Left renal cortex interstitium (tissue), 4 donors: ENCODE data around the gene EMC8. TPM values are rescaled to one million over a fixed set of nuclear protein-coding genes. Genes with fewer than 3 reads are reported as not detected.

ENCODE experiments used
- DNase-seq, 4 donors: peaks; one replicate each; pipeline ENCODE4 v3.0.0-alpha.2; 2013; ENCODE audit warnings: low read depth in 4 of 4, low spot score in 2 of 4, missing footprints in 1 of 4
- polyA plus RNA-seq, 4 donors: library from polyadenylated mRNA; unstranded; fragments of 120-200 nt; gene quantifications; one replicate each; pipeline ENCODE4 v1.2.1, GENCODE V29; 2013; ENCODE audit not compliant: insufficient read length in 4 of 4

EMC8 gene
- polyA plus RNA-seq, 4 donors: 25.4 to 36.6 (median 33.7) TPM

DNA sequence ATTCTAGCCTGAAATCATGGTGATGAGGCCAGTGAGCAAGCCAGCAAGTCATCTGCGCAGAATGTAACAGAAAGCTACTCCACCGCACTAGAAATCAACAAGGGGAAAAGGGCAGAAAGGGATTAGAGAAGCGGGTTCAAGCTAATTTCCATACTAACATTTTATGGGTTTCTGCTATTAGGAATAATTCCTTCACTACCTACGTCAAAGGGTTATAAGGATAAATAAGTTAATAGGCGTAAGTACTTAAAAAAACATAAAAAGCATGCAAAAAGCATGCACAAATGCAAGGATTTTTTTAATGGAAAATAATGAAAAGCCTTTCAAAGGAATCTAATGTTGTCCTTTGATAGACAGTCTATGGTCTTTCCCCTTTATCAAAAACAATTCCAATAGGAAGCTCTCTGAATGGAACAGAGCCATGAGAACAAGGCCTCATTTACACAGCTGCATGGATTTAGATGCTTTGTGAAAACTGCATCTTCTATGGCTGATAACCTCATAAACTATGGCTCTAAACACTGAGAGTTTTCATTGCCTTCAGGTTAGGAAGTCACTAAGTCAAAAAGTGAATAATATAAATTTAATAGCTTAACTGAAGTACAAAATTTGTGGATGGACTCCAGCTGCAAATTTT, 5.6 kb downstream of the EMC8 start:
- no peak for DNase-seq

DNA sequence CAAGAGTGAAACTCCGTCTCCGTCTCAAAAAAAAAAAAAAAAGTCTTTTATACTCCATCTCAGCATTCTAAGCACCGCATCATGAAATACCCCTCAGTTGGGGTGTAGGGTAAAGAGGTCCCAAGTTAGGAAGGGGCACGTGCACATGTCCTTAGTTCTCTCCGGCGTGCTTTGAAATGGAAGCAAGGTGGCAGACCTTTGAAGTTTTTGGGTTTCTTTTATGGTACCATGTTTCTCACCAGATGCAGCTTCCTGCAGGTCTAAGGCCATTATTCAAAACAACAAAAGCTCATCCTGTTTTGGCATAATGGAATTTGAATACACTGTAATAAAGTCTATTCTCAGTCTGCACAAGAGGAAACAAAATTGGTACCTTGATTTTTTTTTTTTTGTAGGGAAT, 9.6 kb downstream of the EMC8 start:
- no peak for DNase-seq

DNA sequence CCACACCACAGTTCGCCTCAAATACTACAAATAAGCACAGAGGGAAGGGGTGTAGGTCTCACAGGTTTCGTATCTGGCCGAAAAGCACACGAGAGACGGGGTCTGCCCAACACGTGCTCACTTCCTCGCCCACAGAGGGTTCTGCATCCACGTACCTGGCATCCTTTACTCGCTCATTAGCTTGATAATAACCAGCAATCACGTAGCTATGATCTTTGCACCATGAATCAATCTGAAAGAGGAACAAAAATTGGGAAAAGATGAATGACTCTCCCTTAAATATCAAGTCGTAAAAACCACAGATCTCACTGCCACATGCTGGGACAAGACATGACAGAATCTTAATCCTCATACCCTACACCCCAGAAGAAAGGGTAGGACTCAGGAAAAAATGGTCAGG, 10.5 kb downstream of the EMC8 start:
- DNase-seq: no peak

DNA sequence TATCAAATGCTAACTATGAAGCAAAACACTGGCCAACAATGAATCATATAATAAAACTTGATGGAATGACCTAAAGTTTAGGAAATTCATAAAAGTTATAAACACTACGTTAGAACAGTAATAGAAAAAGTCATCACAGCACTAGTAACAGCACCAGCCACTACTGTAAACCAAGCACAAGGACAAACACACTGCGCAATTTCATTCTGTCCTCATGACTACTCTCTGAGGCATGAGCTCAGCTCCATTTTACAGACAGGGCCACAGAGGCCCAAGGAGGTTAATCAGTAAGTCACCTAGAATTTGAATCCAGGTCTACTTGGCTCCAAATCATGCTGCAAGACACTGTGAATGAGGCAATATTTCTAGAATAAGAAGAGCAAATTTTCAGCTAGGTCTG, 13.4 kb downstream of the EMC8 start:
- DNase-seq: no peak

DNA sequence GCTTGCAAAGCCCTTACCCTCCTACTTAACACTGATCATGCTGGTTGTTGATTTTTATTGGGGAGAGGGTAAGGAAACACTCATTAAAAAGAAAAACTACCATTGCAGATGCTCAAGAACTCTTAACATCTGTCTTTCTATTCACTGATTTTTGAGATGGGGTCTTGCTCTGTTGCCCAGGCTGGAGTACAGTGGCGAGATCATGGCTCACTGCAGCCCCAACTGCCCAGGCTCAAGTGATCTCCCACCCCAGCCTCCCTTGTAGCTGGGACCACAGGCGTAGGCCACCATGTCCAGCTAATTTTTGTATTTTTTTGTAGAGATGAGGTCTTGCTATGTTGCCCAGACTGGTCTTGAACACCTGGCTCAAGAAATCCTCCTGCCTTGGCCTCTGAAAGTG, 14.5 kb downstream of the EMC8 start:
- DNase-seq: no peak

DNA sequence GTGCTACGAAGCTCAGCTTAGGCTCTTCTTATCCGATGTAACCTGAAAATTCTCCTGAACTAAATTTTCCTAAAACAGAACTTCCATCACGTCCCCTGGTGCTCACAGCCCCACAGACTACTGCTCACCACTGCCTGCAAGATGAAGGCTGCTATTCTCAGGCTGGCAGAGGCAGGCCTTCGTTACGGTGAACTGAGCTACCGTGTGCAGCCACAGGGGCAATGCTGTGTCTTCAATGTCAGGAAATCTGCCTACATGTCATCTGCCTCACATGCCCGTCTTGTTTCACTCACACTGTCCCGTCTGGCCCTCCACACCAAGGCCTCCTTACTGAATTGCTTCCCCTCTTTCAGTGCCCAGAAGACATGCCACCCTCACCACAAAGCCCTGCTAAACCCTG, 15.9 kb downstream of the EMC8 start:
- DNase-seq: no peak

DNA sequence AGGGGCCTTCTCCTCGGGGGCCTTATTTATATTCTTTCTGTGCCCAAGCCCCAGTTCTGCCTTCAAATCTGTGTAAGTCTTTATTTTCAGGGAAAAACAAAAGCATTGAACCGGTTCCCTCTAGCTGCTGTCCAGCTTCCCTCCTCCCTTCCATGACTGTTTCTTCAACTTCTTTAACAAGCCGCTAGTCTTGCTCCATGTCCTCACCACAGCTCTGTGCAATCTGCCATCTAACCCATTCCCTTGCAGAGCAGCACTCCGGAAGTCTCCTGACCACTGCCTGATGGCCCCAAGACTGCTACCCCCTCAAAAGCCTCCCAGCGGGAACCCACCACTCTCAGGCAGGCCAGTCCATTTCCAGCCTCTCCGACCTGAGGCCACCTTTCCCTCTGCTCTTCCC, 16.9 kb downstream of the EMC8 start:
- no peak for DNase-seq

DNA sequence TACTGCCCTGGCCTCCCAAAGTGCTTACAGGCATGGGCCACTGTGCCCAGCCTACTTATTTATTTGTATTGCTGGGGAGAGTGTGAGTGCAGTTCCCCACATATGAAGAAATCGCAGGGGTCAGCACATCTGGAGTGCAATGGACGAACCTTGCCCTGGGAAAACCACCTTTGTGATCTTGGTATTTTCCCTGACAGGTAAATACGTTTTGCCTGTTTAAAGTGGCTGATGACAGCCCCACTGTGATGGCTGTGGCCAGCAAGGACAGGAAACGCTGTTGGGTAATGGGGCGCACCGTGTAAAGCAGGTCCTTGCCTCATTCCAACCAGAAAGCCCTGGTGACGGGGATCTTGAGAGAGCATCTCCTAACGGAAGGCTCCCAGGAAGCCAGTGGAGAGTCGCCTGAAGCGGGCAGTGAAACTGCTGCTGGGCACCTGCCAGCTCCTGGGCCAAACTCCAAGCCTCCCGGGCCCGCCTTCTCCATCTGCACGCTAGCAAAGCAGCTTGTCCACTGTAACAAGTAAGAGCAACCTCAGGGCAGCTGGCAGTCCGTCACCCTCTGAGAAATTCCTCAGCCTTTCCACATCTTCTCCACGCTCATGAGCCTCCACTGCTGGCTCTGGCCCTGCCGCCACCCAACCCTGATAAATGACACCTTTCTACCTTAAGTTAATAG, 17.5 kb downstream of the EMC8 start:
- DNase-seq: no peak

DNA sequence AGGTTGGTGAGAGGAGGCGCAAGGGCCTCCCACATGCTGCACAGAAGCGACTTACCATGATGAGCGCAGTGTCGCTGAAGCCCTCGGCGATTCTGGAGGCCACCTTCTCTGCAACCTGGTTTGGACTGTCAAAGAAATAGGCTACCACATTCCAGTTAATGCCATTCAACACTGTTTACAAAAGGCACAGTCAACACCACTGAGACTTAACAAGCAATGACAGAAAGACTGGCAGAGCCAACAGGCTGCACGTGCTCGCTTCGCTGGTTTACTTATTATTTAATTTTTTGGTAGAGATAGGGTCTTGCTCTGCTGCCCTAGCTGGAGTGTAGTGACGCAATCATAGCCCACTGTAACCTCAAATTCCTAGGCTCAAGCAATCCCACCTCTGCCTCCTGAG, 18.2 kb downstream of the EMC8 start:
- no peak for DNase-seq

DNA sequence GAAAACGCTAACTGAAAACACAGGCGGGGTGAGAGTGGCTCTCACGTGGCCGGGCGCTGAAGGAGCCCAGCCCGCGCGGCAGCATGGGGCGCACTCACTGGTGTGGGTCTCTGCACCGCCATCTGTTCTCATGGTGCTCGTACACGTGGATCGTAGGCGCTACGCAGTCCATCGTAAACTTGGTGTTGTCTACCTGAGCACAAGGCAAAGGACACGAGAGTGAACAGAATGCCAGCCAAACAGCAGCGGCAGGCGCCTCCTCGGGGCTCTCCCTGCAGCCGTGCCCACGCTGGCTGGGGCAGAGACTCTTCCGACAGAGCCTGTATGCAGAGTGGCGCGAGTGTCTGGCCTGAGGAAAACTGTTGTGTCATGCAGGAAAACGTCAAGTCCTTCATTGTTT, 19.1 kb downstream of the EMC8 start:
- DNase-seq: no peak

DNA sequence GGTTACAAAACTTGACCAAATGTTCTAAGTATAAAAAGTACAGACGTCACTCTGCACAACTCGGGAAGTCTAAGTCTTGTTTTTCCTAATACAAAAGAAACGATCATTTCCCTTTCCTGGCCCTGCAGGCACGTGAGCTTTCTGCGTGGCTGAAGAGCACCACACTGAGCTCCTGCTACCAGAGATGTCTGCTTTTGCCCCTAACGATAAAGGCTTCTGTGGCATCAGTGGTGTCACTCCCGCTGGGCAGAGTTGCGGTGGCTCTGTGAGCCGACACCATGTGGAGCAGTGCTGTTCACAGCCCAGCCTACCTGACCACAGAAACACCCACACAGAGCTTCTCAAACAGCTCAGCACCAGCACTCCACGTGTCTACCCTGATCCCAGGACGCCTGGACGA, 20.5 kb downstream of the EMC8 start:
- no peak for DNase-seq

DNA sequence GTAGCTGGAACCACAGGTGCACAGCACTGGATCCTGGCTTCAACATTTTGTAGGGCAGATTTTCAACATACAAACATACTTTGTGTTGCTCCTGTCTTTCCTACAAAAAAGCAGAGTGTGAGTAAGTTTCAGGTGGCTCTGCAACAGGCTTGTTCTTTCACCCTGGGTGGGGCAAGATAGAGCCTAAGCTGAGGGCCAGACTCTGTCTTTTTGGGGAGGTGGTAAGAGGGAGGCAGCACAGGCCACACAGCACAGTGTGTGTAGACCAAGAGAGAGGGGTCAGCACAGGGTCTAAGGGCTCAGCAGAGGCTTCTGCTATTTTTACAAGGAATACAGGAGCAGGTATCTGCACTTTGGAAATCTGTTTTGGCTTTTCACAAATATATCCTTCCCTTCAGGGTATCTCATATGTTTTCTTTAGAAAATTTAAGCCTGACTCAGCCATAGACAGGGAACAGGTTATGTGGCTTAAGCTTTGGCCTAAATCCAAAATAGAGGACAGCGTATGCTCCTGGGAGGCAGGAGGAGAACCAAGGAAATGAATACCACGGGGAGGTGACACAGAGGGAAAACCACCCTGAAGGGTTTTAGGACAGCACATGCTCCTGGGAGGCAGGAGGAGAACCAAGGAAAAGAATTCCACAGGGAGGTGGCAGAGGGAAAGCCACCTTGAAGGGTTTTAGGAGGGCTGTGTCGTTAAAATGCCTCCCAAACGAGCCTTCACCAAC, 21.6 kb downstream of the EMC8 start:
- DNase-seq: no peak

DNA sequence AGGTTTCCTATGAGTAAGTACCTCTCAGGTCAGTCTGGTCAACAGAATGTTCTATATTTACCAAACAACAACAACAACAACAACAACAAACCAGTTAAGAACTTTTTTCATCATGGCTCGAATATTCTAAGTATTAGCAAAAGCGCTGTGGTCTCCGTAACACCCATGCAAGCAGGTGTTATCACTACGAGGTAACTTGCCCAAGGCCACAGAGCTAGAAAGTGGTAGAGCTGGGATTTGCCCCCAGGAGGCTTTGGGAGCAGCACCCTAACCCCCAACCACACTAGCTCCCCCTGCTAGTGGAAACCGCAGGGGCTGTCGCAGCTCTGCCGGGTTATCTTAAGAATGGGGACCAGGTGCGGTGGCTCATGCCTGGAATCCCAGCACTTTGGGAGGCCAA, 24.5 kb downstream of the EMC8 start:
- no peak for DNase-seq

DNA sequence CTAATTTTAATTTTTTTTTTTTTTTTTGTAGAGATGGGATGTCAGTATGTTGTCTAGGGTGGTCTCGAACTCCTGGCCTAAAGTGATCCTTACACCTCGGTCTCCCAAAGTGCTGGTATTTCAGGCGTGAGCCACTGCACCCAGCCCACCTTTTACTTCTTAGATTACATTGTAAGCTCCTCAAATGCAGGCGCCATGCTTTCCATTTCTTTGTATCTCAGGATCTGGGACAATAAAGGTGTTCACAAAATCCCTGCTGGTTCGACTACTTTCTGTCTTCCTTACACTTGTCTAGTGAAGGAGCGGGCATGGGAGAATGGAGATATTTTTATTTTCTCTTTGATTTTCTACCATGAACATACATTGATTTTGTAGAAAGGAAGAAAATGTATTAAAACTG, 25.2 kb downstream of the EMC8 start:
- no peak for DNase-seq

DNA sequence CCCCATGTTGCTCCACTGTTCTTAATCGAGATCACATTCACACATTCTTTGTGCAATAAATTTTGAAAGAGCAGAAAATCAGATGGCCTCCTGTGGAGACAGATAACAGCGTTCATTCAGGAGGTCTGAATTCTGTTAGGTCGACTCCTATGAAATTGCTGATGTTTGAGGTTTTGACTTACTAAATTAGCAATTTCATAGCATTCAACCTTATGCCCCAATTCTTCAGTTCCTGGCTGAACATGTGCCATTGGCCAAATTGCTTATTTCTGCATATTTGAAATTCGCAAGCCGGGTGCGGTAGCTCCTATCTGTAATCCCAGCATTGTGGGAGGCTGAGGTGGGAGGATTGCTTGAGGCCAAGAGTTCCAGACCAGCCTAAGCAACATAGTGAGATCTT, 26.3 kb downstream of the EMC8 start:
- no peak for DNase-seq

DNA sequence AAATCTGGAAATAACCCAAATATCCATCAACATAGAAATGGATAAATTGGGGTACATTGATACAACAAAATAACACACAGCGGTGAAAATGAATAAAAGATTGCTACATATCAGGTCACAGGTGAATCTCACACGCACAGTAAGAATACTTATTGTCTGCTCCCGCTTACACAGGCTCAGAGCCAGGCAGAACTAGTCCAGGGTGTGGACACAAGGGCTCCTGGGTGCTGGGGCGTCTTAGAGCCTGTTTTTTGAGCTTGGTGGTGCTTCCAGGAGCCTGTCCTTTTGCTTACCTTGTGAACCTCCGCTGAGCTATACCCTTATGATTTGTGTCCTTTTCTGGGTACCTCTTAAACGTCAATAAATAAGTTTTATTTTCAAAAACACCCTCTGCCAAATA, 28.6 kb downstream of the EMC8 start:
- no peak for DNase-seq

DNA sequence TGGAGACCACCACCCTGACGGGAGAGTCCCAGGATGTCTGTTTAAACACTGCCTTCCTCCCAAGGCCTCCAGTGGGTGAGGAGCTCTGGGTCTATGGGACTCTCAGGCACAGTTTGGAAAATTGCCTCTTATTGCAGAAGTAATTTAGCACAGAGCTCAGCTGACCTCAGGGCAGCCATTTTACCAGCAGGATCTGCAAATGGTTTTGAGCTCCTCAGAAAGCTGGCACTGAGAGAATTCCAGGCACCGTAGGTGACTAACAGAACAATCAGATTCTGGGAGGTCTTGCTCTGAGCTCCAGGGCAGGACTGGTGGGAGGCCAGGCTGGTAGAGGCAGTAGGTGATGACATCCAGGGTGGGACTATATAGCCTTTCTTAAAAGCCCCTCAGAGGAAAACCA, 31.1 kb downstream of the EMC8 start:
- DNase-seq: no peak

DNA sequence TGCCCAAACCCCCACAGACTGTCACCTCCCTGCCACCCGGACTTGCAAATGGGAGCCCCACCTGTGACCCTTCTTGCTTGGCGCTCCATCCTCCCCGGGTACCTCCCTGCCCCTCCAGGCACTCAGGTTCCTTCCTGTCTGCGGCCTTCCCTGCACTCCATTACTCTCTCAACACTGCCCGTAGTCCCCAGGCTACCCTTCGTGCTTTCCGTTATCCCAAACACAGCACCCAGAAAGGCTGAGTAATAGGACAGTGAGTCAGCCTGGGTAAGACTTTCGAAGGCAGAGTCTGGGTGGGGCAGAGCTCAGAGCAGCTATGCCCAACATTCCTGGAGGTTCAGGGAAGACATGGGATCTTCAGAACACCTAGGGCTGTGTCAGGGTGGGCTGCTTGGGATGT, 31.8 kb downstream of the EMC8 start:
- DNase-seq: no peak

DNA sequence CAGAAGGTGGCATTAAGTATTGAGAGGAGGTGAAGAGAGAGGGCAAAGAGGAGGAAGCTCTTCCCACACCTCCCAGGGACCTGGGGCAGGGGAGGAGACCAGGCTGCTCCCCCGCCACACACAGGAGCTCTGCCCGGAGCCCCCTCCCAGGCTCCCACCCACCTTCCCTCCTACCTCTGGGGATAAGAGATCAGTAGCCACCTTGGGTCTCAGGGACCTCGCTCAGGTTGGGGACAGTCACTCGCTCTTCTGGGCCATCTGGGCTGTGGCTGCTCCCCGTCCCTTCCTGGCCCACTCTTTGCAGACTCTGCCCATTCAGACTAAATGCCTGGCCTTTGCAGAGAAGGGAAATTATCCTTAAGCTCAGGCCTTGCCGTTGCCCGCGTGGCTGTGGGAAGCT, 33.6 kb downstream of the EMC8 start:
- DNase-seq: no peak

DNA sequence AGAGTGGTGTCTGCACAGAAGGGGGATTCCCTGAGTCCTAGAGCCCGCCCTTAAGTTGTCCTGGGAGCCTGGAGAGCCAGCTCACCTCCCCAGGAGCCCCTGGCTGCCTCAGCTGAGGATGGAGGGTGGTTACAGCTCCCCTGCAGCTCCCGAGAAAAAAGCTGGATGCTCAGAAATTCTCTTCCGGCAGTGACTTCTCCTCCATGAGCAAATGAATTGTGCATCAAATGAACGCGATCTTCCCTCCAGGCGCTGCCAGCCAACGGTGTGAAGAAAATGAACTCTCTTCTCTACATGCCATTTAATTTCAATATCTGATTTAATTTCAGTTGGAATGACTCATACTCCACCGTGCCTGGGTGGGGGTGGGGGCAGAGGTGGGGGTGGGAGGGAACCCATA, 34.1 kb downstream of the EMC8 start:
- DNase-seq: no peak

DNA sequence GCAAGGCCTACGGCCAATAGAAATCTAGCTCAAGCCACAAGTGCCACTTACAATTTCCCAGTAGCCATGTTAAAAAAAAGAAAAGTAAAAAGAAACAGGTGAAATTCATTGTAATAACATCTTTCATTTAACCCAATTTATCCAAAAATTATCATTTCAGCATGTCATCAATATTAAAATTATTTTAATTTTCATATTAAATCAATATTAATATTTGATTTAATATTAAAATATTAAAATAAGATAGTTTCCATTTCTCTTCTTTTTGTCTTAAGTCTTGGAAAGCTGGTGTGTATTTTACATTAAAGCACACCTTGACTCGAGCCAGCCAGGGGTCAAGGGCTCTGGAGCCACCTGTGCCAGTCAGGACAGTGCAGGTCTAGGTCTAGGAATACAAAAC, 35.7 kb downstream of the EMC8 start:
- DNase-seq: no peak

DNA sequence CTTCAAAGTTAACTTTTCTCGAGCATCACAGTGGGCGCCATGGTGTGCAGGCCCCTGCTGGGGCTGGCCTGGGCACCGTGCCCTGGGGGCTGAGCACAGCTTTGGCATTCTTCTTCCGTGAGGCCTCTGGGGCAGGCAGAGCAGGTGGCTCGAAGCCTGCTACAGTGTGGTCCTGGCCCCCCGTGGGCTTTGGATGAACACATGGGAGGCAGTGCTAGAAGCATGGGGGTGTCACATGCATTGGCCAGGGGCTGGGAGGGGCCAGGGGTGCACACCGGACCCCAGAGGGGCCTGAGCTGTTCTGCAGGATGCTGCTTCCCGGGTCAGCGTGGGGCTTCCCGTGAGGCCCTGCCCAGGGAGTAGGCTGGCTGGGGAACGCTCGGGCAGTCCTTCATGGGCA, 36.4 kb downstream of the EMC8 start:
- DNase-seq: no peak
